COLO668 (cell line): ENCODE measurements around the gene ITM2A.

Experiments used
- DNase-seq: peaks from one replicate; lab custom pipeline; 2025; ENCODE audit not compliant: unreplicated experiment; lab: John Stamatoyannopoulos, UW

The ITM2A gene

GRCh38 chrX:79325263-79325958 is 41.7 kb downstream of the ITM2A start:
- no peak for DNase-seq
